Measurements from ENCODE around the gene PRSS12.
"Not testable (repeated sequence)": the region's sequence is repeated elsewhere in the genome, so short reads cannot be mapped to it uniquely, and the experiment has no call there.

Gene PRSS12

GRCh38 chr4:118278473-118279274 lies 74.1 kb downstream of the PRSS12 start:
- DNase-seq (ENCODE audit: low read depth in 2 of 2): peak; percentile 82 to 83

- no peak for DNase-seq (ENCODE audit: low read depth in 2 of 2)
Measured at GRCh38 chr4:118277243-118277642, 75.6 kb downstream of the PRSS12 start.

GRCh38 chr4:118276580-118276979 lies 76.2 kb downstream of the PRSS12 start:
- no peak for DNase-seq (ENCODE audit: low read depth in 2 of 2)

DNA sequence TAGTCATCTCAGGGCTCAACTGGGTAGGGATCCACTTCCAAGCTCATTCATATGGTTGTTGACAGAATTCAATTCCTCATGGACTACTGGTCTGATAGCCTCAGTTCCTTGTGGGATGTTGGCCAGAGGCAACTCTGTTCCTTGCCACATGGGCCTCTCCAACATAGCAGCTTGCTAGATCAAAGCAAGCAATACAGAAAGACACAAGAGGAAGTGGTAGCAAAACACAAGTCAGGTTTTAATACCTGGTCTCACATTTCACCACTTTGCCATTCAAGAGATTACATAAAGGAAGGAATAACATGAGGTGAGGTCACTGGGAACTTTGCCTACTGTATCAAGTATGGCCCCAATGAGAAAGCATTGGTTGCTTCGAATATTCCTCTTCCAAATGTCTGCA lies 79.2 kb downstream of the PRSS12 start:
- no peak for DNase-seq (ENCODE audit: low read depth in 2 of 2)

- no peak for DNase-seq (ENCODE audit: low read depth in 2 of 2)
Measured at GRCh38 chr4:118271788-118272187, 81.0 kb downstream of the PRSS12 start.

DNA sequence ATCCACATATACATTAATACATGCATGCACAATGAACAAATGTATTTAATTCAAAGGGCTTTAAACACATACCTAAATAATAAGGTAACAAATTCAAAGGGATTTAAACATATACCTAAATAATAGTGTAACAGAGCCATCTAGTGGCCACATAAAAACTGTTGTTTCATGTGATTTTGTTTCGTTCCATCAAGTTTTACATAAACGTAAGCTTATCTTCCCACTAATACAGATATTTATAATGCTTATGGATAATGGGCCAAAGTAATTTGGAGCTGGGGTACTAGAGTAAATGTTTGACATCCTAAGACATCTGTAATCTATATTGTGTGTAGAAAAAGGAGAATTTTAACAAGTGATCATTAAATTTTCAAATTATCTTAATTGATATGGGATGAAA lies 82.3 kb downstream of the PRSS12 start:
- no peak for DNase-seq (ENCODE audit: low read depth in 2 of 2)

- no peak for DNase-seq (ENCODE audit: low read depth in 2 of 2)
Measured at GRCh38 chr4:118268780-118269179, 84.0 kb downstream of the PRSS12 start.

GRCh38 chr4:118266145-118266496 lies 86.7 kb downstream of the PRSS12 start:
- not testable (repeated sequence) for DNase-seq (ENCODE audit: low read depth in 2 of 2)

GRCh38 chr4:118265312-118266144 lies 87.3 kb downstream of the PRSS12 start:
- DNase-seq (ENCODE audit: low read depth in 2 of 2): no peak

- DNase-seq (ENCODE audit: low read depth in 2 of 2): no peak
Measured at GRCh38 chr4:118264096-118264495, 88.7 kb downstream of the PRSS12 start.

DNA sequence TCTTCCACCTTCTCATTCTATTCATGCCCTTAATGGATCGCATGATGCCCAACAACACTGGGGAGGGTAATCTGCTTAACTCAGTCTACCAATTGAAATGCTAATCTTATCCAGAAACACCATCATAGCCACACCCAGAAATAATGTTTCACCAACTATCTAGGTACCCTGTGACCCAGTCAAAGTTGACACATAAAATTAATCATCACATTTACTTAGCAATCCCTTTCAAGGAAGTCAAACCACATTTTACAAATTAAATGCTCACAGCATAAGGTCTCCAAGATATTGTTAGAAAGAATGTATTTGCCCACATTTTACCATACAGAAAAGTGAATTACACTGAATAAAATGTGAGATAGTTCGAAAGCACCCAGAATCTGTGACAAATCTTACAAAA lies 92.5 kb downstream of the PRSS12 start:
- no peak for DNase-seq (ENCODE audit: low read depth in 2 of 2)

DNA sequence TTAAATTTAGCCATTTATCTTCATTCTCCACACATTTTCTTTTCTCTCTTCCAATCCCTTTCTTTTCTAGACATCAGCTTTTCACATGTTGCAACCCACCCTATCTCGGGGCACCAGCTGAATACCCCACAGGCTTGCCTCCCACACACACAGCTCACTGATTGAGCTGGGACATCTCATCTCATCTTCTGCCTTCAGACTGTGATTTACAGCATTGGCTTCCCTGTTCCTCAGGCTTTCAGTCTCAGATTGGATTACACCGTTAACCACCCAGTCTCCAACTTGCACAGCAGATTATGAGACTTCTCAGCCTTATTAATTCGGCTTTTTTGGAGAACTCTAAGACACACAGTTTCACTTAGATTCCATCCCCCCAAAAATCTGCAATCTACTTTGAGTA lies 93.7 kb downstream of the PRSS12 start:
- DNase-seq (ENCODE audit: low read depth in 2 of 2): no peak

DNA sequence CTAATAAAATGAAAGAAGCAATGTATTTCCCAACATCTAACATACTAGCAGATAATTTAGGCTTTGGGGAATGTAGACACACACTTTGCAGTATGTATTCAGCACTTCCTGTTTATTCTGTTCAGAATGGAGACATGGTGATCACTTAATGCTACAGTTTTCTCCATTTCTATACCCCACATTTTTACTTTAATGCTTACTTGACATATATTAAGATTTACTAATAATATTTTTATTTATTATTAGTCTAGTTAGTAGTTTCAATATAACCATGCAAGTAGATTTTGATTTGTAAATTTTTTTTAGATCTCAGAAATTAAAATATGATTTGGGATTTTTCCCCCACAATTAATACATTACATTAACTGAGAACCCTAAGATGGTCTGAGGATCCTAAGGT lies 98.4 kb downstream of the PRSS12 start:
- DNase-seq (ENCODE audit: low read depth in 2 of 2): no peak

DNA sequence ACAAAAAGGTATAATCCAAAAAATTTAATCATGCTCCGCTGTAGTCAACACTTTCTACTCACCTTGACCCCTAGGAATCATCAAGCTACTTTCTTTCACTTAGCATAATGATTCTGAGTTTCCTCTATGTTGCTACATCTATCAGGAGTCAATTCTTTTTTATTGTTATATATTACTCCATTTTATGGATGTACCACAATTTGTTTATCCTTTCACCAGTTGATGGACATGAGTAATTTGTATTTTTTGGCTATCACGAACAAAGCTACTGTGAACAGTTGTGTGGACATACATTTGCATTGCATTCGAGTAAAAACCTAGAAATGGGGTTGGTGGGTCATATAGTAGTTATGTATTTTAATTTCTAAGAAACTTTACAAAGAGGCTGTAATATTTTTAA lies 102.9 kb downstream of the PRSS12 start:
- no peak for DNase-seq (ENCODE audit: low read depth in 2 of 2)

- DNase-seq (ENCODE audit: low read depth in 2 of 2): no peak
Measured at GRCh38 chr4:118237531-118237930, 115.3 kb downstream of the PRSS12 start.

DNA sequence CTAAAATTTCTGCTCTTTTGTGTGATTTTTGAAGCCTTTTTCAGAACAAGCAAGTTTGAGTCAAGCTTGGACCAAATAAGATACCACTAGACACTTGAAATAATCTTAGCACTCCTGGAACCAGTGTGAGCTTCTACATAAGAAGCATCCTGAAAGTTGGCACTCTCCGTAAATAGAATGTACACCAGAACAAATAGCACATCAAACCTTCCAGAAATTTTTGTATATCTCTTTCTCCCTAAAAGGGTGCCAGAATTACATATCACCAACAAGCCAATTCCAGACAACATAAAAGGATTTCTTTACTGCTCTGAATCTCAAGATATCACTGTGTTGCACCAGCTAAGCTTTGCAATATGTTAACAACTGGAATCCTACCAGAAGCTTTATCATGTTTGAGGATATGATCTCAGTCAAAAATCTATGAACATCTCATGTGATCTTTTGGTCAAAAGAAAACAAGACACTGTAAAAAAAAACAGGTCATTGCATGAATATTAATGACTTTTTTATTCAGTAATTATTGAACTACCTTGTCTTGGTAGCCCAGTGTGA lies 117.2 kb downstream of the PRSS12 start:
- DNase-seq (ENCODE audit: low read depth in 2 of 2): no peak
